GM12878 (cell line): ENCODE results near the gene SLC37A2. TPM values are rescaled to one million over a fixed set of nuclear protein-coding genes. Genes with fewer than 3 reads are reported as not detected.

Experiments
- BCL11A ChIP-seq: IDR thresholded peaks from 2 replicates; pipeline ENCODE4 v1.6.1; 2011; ENCODE audit warnings: low read depth, low read length
- DPF2 ChIP-seq: fragments of 450-650 bp; IDR thresholded peaks from 2 replicates; pipeline ENCODE4 v1.6.1; 2017; ENCODE audit warnings: mild to moderate bottlenecking
- EP300 ChIP-seq, 2 experiments: fragments of 150-350 bp in 1 of 2; IDR thresholded peaks; 2 replicates each; pipeline ENCODE4 v1.6.1; 2011 to 2012; ENCODE audit warnings: low read depth in 2 of 2, low read length in 2 of 2, borderline replicate concordance in 1 of 2, improper control_type of control experiment in 1 of 2, inconsistent platforms in 1 of 2; ENCODE audit not compliant: control insufficient read depth in 1 of 2
- ESRRA ChIP-seq: IDR thresholded peaks from 2 replicates; pipeline ENCODE4 v1.6.1; 2012; ENCODE audit warnings: mild to moderate bottlenecking, low read length, improper control_type of control experiment
- HDAC2 ChIP-seq: fragments of 200-600 bp; sonication (generic); IDR thresholded peaks from 2 replicates; pipeline ENCODE4 v1.6.1; 2017
- KDM1A ChIP-seq: fragments of 200-600 bp; sonication (generic); IDR thresholded peaks from 2 replicates; pipeline ENCODE4 v1.6.1; 2016; ENCODE audit warnings: borderline replicate concordance
- MXI1 ChIP-seq: fragments of 150-350 bp; IDR thresholded peaks from 2 replicates; pipeline ENCODE4 v1.6.1; 2011; ENCODE audit warnings: low read depth, mild to moderate bottlenecking, inconsistent platforms, low read length, improper control_type of control experiment
- NFXL1 ChIP-seq: fragments of 450-650 bp; IDR thresholded peaks from 2 replicates; pipeline ENCODE4 v1.6.1; 2017; ENCODE audit warnings: antibody characterized with exemption, mild to moderate bottlenecking, borderline replicate concordance
- NR2C2 ChIP-seq: IDR thresholded peaks from 2 replicates; pipeline ENCODE4 v1.6.1; 2011; ENCODE audit warnings: borderline replicate concordance, low read depth; ENCODE audit not compliant: control insufficient read depth, insufficient read length
- RAD21 ChIP-seq: IDR thresholded peaks from 2 replicates; pipeline ENCODE4 v1.6.1; 2011; ENCODE audit warnings: mild to moderate bottlenecking, low read depth, low read length, moderate library complexity; ENCODE audit not compliant: insufficient read depth
- SMAD5 ChIP-seq: IDR thresholded peaks from 2 replicates; pipeline ENCODE4 v1.6.1; 2016; ENCODE audit warnings: antibody characterized with exemption, low read depth
- SMC3 ChIP-seq: IDR thresholded peaks from 2 replicates; pipeline ENCODE4 v1.6.1; 2011; ENCODE audit warnings: low read length, improper control_type of control experiment, borderline replicate concordance
- SUZ12 ChIP-seq: fragments of 200-600 bp; sonication (generic); IDR thresholded peaks from one replicate; pipeline ENCODE4 v1.6.1; 2018; ENCODE audit warnings: antibody characterized with exemption, mild to moderate bottlenecking; ENCODE audit not compliant: unreplicated experiment
- TARDBP ChIP-seq: IDR thresholded peaks from 2 replicates; pipeline ENCODE4 v1.6.1; 2016; ENCODE audit warnings: borderline replicate concordance
- YBX1 ChIP-seq: fragments of 450-650 bp; IDR thresholded peaks from 2 replicates; pipeline ENCODE4 v1.6.1; 2016; ENCODE audit warnings: antibody characterized with exemption
- YY1 ChIP-seq: IDR thresholded peaks from 2 replicates; pipeline ENCODE4 v1.6.1; 2011; ENCODE audit warnings: low read depth, mild to moderate bottlenecking, low read length
- ZBED1 ChIP-seq: IDR thresholded peaks from 2 replicates; pipeline ENCODE4 v1.6.1; 2016; ENCODE audit warnings: borderline replicate concordance
- ZNF217 ChIP-seq: fragments of 450-650 bp; IDR thresholded peaks from 2 replicates; pipeline ENCODE4 v1.6.1; 2017; ENCODE audit warnings: antibody characterized with exemption, mild to moderate bottlenecking
- polyA plus RNA-seq, 11 experiments: library from polyadenylated mRNA; depleted of rRNA in 4 of 11; unstranded in 6 of 11; stranded (reverse) in 5 of 11; fragments of >200 nt; fragmentation: Nextera tagmentation in 4 of 11; fragmentation: Illumina TruSeq in 1 of 11; extraction: Ambion mirVana in 4 of 11; extraction: Trizol in 1 of 11; gene quantifications; 1 replicate in 1 of 11; 2 replicates in 10 of 11; pipeline versions ENCODE4 v1.2.1 to v1.2.3, GENCODE V29; 2011 to 2016; ENCODE audit warnings: inconsistent platforms in 2 of 11, missing spikeins in 2 of 11, low read depth in 1 of 11
- total RNA-seq, 4 experiments: library from RNA; depleted of rRNA in 3 of 4; stranded (reverse); fragments of >200 nt in 3 of 4; fragmentation: Illumina TruSeq in 1 of 4; extraction: Trizol in 1 of 4; gene quantifications; 2 replicates each; pipeline versions ENCODE4 v1.2.1 to v1.2.3, GENCODE V29; 2013 to 2021
- TF ChIP-seq, protein P1 (sequence below), 3 experiments: IDR thresholded peaks in 2 of 3; conservative IDR thresholded peaks in 1 of 3; 2 replicates each; pipeline ENCODE4 v1.5.1; 2011; ENCODE audit warnings: low read depth in 3 of 3, low read length in 3 of 3, mild to moderate bottlenecking in 3 of 3, control low read depth in 2 of 3, moderate library complexity in 2 of 3, inconsistent platforms in 1 of 3, mixed read lengths in 1 of 3; ENCODE audit not compliant: control insufficient read depth in 2 of 3, insufficient read depth in 1 of 3; ENCODE audit errors: extremely low read depth in 1 of 3
- TF ChIP-seq, protein P2 (sequence below): fragments of 450-650 bp; IDR thresholded peaks from 2 replicates; pipeline ENCODE4 v1.6.1; 2018; ENCODE audit warnings: mild to moderate bottlenecking, low read depth, moderate library complexity; ENCODE audit not compliant: partially characterized antibody
- TF ChIP-seq, protein P3 (sequence below): fragments of 450-650 bp; formaldehyde crosslinking; IDR thresholded peaks from 2 replicates; pipeline ENCODE4 v1.4.0; 2020; ENCODE audit warnings: mild to moderate bottlenecking, moderate library complexity

SLC37A2 gene
- total and polyA plus RNA-seq, 10 of the 15 experiments (the other 5 are each of a cell fraction or from before 2014, with no cell fraction given), result 0.26 to 9.8 (median 2.0) TPM

DNA sequence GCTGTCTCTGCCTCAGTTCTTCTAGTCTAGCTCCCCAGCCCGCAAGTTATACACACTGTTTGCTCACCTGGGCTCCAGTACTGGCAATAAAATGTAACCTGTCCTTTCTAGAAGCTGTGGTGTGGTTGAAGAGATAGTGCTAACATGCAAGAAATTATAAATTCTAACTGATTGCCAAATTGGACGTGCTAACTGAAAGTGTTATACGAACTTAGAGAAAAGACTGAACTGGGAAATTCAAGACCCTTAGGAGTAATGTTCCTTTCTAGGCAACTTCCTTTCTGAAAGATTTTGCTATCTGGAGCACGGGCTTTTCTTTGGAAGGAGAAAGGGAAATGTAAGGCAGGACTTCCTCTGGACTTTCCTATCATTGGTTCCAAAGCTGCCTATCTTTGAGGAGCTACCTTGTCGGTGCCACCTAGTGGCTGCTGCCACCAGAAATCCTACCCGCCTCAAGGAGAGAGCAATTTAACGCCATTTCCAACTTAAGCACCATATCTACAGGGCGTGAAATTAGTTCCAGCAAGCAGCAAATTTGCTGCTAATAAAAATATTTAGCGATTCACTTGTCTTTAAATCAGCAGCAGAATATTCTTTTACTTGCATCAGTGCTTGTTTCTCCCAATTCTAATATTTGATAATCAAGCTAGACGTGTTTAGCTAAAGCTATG lies 61.0 kb downstream of the SLC37A2 start (continued):
- TF ChIP-seq TARDBP (no peak), ZBED1 (no peak), SMC3 (peak; percentile 58), MXI1 (no peak), NFXL1 (no peak), RAD21 (peak; percentile 32), DPF2 (no peak), YY1 (0 out of 2 replicates have a peak, but pooled peaks have one; percentile 44), ZNF217 (no peak), SMAD5 (no peak), BCL11A (no peak), KDM1A (no peak), EP300 (IDR thresholded peaks at IDR 0.05; ENCODE audit: borderline replicate concordance in 1 of 2, control insufficient read depth in 1 of 2, low read depth in 2 of 2, low read length in 2 of 2) (no peak), ESRRA (no peak), HDAC2 (no peak), NR2C2 (no peak), SUZ12 (no peak), YBX1 (no peak)
- TF ChIP-seq, protein P1, sequence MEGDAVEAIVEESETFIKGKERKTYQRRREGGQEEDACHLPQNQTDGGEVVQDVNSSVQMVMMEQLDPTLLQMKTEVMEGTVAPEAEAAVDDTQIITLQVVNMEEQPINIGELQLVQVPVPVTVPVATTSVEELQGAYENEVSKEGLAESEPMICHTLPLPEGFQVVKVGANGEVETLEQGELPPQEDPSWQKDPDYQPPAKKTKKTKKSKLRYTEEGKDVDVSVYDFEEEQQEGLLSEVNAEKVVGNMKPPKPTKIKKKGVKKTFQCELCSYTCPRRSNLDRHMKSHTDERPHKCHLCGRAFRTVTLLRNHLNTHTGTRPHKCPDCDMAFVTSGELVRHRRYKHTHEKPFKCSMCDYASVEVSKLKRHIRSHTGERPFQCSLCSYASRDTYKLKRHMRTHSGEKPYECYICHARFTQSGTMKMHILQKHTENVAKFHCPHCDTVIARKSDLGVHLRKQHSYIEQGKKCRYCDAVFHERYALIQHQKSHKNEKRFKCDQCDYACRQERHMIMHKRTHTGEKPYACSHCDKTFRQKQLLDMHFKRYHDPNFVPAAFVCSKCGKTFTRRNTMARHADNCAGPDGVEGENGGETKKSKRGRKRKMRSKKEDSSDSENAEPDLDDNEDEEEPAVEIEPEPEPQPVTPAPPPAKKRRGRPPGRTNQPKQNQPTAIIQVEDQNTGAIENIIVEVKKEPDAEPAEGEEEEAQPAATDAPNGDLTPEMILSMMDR (IDR thresholded peaks at IDR 0.05 in 2 of 3, conservative IDR thresholded peaks at IDR 0.05 in 1 of 3; ENCODE audit: control insufficient read depth in 2 of 3, extremely low read depth in 1 of 3, insufficient read depth in 1 of 3, low read depth in 3 of 3, low read length in 3 of 3), result peak; percentile 27 to 61 (median 38); a peak in 4 of 6 replicates
- TF ChIP-seq, protein P2, sequence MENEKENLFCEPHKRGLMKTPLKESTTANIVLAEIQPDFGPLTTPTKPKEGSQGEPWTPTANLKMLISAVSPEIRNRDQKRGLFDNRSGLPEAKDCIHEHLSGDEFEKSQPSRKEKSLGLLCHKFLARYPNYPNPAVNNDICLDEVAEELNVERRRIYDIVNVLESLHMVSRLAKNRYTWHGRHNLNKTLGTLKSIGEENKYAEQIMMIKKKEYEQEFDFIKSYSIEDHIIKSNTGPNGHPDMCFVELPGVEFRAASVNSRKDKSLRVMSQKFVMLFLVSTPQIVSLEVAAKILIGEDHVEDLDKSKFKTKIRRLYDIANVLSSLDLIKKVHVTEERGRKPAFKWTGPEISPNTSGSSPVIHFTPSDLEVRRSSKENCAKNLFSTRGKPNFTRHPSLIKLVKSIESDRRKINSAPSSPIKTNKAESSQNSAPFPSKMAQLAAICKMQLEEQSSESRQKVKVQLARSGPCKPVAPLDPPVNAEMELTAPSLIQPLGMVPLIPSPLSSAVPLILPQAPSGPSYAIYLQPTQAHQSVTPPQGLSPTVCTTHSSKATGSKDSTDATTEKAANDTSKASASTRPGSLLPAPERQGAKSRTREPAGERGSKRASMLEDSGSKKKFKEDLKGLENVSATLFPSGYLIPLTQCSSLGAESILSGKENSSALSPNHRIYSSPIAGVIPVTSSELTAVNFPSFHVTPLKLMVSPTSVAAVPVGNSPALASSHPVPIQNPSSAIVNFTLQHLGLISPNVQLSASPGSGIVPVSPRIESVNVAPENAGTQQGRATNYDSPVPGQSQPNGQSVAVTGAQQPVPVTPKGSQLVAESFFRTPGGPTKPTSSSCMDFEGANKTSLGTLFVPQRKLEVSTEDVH, result no peak
- TF ChIP-seq, protein P3, sequence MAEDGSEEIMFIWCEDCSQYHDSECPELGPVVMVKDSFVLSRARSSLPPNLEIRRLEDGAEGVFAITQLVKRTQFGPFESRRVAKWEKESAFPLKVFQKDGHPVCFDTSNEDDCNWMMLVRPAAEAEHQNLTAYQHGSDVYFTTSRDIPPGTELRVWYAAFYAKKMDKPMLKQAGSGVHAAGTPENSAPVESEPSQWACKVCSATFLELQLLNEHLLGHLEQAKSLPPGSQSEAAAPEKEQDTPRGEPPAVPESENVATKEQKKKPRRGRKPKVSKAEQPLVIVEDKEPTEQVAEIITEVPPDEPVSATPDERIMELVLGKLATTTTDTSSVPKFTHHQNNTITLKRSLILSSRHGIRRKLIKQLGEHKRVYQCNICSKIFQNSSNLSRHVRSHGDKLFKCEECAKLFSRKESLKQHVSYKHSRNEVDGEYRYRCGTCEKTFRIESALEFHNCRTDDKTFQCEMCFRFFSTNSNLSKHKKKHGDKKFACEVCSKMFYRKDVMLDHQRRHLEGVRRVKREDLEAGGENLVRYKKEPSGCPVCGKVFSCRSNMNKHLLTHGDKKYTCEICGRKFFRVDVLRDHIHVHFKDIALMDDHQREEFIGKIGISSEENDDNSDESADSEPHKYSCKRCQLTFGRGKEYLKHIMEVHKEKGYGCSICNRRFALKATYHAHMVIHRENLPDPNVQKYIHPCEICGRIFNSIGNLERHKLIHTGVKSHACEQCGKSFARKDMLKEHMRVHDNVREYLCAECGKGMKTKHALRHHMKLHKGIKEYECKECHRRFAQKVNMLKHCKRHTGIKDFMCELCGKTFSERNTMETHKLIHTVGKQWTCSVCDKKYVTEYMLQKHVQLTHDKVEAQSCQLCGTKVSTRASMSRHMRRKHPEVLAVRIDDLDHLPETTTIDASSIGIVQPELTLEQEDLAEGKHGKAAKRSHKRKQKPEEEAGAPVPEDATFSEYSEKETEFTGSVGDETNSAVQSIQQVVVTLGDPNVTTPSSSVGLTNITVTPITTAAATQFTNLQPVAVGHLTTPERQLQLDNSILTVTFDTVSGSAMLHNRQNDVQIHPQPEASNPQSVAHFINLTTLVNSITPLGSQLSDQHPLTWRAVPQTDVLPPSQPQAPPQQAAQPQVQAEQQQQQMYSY (CRISPR knock-in tag), result no peak
